SK-MEL-5 (cell line): Measurements from ENCODE around the gene FGFR2. TPM values are rescaled to one million over a fixed set of nuclear protein-coding genes. Genes with fewer than 3 reads are reported as not detected.

Experiments used
- DNase-seq: peaks from one replicate; pipeline ENCODE4 v3.0.0-alpha.2; 2016; ENCODE audit warnings: low read depth, low spot score
- in situ Hi-C: cut with HindIII; loops from 2 replicates; pipeline ENCODE4 v1.10.0; 2016; ENCODE audit warnings: low sequenced_read_pairs, high pct_unique_total_duplicates, low pct_unique_long_range_greater_than_20kb
- polyA plus RNA-seq, 2 experiments: library from polyadenylated mRNA; depleted of rRNA; stranded (reverse); fragments of >200 nt; gene quantifications; 2 replicates each; pipeline ENCODE4 v1.2.3, GENCODE V29; 2015
- total RNA-seq: library from RNA; depleted of rRNA; stranded (reverse); fragments of >200 nt; shearing (Covaris generic); gene quantifications from 2 replicates; pipeline ENCODE4 v1.2.3, GENCODE V29; 2014; rRNA removed

The FGFR2 gene
- 0.21 and 1.2 TPM in 2 replicates for total RNA-seq
- 0.65 and 1.8 TPM in 2 replicates for polyA plus RNA-seq (2015; cell fraction: cytosol; rRNA removed)
- polyA plus RNA-seq (2015; cell fraction: nucleus; rRNA removed) = 2.1 and 5.4 TPM in 2 replicates

DNA sequence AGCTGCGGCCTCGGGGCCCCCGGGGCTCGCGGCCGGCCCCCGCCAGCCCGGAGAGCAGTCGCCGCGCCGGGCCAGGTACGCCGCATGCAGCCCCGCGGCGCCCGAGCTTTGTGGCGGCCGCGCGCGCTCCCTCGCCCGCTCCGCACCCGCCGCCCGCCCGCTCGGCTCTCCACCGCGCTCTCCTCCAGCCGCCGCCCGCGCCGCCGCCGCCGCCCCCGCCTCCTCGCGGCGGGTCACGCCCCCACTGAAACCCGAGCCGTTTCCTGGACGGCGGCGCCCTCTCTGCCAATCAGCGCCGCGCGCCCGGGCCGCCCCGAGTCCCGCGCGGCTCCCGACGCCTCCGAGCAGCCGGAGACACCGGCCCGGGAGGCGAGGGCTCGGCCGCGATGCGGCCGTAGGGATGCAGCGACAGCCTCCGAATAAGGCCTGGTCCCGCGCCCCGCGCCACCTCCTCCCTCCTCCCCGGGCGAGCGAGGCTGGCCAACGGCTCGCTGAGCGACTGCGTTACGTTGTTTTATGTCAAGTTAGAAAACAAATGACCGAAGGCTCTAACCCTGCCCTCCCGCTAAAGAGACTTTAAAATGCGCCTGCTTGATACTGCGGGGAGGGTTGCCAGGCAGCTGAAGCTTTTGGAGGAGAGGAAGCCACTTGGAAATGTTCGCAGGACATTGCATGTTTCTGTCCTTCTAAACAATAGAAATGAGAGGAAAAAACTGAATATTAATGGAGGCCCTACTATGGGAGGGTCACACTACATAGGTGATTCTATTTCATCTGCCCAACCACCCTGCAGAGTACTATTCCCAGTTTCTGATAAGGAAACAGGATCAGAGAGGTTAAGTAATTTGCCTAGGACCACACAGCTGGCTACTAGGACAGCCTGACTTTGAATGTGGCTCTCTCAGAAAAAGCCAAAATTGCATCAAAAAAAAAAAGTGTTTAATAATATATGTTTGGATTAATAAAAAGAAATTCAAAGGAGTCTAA, at the start of gene FGFR2:
Gene FGFR2, minus strand, starts transcription at position 182 of the 987 bp plus-strand sequence. CDS start 4,627 bp downstream, outside the sequence.
- in situ Hi-C loops = no loop called here

DNA sequence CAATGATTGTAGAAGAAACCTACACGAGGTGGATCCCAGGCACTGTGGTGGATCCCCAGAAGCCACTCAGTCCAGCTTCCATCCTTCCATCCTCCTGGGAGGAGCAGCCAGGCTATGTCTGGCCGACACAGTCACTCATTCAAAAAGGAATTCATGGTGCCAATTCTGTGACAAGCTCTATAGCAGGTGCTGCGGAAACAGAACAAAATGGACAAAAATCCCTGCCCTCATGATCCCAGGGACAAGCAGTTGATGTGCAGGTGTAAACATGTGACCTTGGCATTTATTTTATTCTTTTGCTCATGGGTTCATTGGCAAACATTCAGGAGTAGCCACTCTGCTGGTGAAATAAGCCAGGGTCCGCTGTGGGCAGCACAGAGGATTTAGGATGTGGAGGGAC, 49.2 kb upstream of the FGFR2 start:
- in situ Hi-C loops = no loop called here
- no peak for DNase-seq

More for the DNA sequence above, at the start of gene FGFR2:
- DNase-seq = peak; percentile 55

DNA sequence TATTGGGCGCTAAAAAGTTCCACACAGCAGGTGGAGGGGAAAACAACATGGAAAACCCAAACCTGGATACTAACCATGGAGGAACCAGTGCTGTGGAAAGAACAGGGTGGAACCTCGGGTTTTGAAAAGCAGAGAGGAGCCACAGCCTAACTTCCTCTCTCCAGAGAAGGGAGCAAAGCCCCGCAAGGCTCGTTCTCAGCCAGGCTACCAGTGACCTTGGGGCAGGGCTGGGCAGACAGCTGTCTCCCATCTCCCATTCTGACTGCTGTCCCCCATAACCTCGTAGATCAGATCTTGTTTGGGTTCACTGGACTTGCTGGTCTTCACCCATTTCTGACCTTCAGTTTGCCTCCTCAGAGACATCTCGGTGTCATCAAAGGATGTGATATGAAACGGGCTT, 47.5 kb upstream of the FGFR2 start:
- DNase-seq = no peak
- in situ Hi-C loops = no loop called here

DNA sequence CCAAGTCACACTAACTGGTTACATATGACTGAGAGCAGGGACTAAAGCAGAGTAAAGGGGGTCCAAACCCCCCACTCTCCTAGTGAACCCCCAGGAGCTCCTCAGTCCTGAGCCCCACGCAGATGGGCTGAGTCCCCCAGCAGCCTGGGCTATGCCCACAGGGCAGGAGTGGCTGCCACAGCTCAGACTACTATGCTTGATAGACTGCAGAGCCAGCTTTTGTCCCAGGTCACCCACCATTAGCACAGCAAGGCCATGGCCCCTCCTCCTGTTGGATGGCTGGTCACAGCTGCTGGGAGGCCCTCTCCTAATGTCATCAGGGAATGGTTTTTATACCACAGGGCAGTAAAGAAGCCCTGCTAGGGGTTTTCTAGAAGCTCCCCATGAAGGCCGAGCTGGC, 46.3 kb upstream of the FGFR2 start:
- DNase-seq = no peak

DNA sequence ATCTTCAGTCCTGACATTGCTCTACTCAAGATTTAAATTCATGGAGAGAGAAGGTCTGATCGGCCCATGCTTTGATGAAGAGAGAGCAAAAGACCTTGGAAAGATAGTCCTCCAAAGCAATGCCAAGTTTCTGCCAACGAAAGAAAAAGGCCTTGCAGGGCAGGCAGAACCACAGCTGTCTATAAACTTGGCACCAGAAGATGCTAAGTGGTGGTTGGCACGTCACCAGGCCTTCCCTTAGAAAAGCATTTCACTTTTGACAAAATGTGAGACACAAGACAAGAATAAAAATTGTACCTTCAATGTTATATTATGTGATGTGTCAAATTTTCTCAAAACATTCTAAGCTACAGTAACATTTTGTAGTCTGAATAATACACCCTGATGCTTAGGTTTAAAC, 42.0 kb upstream of the FGFR2 start:
- no peak for DNase-seq
- in situ Hi-C loops = no loop called here

More for the DNA sequence above, 46.3 kb upstream of the FGFR2 start:
- in situ Hi-C loops = no loop called here

DNA sequence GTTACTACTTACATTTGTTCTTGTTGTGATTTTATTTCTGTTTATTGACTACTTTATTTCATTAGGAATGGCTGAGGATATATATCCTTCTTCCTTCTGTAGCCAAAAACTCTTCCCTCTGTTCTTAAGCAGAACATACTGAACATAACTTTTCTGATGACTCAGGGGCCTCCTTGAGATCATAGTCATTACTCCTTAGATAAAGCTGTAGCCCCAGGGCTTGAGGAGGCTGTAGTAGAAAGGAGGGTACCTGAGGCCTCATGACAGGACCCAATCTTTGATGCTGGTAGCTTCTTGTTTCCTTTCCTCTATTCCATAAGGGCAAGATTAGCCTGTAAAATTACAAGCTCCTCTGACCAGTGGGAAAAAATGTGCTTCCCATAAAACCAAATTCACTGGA, 41.2 kb upstream of the FGFR2 start:
- DNase-seq = no peak
- in situ Hi-C loops = no loop called here

DNA sequence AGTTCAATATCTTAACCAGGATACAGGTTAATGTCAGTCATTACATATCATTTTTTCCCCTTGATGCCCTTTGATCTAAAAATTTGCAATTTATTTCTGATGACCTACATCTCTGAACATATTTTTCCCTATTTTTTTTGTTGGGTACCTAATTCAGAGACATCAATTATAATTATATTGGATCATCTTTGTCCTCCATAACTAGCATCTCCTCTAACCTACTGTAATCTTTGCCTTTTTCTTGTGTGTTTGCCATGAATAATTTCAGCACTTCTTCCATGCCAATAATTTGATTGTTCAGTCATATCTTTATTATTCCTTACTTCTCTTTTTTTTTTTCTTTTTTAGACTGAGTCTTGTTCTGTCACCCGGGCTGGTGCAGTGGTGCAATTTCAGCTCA, 39.2 kb upstream of the FGFR2 start:
- no peak for DNase-seq
- in situ Hi-C loops = no loop called here

DNA sequence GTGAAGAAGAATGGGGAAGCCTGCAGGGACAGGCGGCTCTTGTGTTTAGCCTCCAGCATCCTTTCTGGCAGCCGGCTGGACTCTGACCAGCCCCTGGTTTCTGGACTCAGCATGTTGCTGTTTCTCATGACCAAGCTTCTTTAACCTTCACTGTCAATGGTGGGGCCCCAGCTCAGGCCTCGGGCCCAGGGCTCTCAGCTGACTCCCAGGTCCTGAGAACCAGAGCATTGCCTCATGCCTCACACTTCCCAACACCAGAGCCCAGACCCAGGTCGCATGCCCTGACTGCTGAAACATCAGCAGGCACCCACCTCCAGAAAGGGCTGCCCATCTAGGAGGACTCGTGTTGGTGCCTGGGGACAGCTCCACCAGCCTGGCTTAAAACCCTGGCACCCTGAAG, 34.8 kb upstream of the FGFR2 start:
- in situ Hi-C loops = no loop called here

DNA sequence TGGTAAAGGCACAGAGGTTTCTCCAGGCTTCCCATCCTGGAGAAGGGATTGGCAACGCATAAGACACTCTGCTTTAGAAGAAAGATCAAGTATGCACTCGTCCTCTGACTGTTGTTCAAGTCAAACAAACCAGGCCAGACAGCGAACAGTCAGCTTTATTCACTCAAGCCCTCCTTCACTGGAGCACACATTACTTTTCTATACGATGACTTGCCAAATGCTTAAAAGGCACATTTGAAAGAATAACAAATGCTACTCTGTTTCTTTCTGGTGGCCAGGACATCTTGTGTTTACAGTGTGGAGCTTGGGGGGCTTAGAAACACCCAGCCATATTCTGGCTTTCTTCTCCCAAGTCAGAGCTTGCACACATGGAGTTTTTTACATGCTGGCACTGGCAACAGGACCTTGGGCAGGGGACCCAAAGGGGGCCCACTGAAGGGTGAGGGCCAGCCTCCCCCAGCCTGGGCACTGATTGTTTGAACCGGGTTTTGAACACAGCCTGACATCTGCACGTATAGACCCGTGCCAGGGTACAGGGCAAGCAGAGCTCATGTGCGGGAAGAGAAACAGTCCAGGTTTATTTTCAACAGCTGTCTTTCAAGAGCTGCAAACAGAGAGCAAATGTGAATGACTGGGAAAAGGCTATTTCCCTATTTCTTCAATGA, 33.3 kb upstream of the FGFR2 start:
- in situ Hi-C loops = no loop called here
- DNase-seq = no peak

More for the DNA sequence above, 34.8 kb upstream of the FGFR2 start:
- no peak for DNase-seq

DNA sequence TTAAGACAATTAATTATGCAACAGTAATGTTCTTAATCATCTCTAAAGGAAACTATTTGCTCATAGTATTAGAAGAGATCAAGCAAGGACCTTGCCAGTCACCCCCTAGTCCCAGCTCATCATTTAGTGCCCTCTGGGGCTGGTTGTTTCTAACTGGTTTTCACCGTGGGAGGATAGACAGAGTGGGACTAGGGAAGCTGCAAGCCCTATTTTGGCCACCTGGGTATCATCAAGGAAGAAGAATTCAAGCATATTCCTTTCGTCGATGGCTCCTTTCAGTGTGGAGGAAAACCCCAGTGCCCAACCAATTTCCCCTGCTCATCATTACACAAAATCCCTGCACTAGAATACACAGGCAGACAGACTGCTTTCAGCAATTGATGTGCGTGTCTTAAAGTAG, 30.6 kb upstream of the FGFR2 start:
- DNase-seq = no peak
- in situ Hi-C loops = no loop called here

DNA sequence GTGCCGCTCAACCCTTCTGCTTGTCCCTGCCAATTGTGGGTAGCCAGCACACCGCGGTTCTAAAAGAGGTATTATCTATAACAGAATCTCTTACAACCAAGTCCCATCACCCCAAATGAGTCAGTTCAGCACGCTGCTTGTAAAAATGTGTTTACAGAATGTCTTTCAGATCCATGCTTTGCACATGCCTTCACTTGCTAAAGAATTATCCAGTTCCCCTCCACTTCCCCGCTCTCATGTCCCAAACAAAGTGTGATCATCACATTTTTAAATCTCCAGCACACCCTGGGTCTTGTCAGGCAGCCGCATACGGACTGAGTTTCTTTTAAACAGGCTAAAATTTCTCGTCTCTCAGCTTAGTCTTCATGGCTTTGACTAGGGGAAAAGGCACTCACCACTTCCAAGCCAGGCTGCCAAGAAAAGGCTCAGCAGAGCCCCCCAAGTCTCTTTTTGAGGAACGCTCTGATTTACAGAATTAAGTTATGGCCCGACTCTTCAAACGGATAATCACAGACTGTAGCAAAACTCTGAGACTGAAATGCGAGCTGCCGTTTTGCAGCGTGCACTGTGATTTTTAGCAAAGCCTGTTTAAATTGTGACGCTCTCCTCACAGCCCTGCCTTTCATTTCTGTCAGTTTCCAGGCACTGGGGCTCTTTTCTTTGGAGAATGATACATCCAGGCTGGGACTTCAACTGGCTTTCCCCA, 29.8 kb upstream of the FGFR2 start:
- DNase-seq = no peak
- in situ Hi-C loops = no loop called here

DNA sequence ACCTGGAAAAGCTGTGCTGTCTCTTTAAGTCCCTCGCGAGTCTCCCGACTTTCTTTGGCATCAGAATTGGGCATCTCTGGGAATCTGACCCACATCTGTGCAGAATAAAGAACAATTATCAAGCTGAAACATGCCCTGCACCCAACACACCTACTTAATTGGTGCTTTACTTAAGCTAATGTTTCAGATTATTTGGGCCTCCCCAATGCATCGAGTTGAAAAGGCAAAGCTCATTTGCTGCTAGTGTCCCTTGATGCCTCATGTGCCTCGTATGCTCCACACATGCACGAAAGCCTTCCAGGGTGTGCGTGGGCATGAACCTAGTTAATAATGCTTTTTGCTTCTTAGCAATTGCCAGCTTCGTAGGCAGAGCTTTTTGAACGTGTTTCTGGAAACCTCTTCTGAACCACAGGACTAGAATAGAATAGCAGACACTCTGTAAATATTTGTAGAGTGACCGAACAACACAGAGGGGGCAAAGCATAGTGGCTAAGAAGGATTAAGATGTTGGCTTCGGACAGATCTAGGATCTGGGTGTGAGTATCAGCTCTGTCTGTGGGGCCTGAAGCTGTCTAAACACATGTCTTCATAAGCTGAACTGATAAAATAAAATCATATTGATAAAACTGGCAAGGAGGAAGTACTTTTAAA, 26.7 kb upstream of the FGFR2 start:
- in situ Hi-C loops = no loop called here
- DNase-seq = no peak

DNA sequence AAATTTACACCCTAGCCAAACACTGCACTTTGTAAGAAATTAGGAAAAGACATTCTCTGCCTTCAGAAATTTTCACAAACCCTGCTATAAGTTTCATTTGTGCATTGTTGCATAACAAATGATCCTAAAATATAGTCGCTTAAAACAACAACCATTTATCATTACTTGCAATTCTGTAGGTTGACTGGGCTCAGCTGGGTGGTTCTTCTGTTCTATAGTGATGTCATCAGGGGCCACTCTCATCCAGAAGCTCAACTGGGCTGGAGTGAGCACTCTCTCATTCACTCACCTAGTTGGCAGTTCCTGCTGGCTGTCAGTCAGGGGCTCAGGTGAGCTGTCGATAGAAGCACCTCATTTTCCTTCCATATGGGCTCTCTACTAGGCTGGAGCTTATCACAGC, 20.7 kb upstream of the FGFR2 start:
- in situ Hi-C loops = no loop called here
- DNase-seq = no peak

DNA sequence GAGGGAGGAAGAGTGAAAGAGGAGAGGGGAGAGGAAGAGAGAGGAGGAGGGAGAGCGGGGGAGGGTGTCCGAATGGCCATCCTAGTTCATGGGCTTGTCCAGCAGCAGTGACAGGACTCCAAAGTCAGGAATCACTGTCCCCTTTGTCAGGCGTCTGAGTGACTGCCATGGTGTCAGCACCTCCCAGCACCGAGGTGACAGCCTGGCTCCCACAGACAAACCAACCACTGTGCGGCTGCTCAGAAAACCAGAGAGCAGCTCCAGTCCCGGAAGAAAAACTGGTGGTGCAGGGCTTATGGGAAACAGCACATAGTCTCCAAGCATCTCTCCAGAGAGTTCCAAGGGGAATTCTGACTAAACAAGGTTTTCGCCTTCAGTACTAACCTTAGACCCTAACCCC, 18.9 kb upstream of the FGFR2 start:
- no peak for DNase-seq
- in situ Hi-C loops = no loop called here

DNA sequence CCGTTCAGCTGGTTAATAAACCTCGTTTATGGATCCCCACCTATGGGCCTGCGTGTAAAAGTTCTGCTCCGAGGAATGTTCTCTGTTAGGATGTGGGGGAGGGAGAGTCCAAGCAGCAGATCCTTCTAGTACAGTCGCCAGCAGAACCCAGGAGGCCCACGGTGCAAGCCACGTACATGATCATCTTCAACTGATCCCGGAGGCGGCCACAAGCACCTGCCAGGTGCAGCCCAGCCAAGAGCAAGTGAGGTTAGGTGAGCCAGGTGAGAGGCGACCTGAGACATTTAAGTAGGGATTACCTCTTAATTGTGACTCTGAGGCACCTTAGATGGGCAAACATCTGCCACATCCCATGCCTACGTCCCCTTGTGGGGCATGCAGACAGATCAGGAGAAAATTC, 18.0 kb upstream of the FGFR2 start:
- DNase-seq = no peak
- in situ Hi-C loops = no loop called here

DNA sequence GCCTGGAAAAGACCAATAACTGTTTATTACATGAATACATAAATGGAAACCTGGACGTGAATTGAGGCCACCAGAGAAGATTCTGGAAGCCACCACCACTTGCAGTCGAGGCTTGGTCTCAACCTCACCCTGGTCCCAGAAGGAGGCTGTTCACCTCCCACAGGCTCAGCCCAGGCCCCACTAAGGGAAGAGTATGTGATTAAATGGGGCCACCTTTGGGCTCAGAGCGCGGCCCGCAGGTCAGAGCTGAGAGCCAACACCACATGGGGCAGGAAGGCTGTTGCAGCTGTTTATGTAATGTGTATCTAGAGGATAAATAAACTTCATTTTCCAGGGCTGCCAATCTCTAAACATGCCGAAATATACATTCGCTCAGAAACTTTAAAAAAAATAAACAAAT, 17.6 kb upstream of the FGFR2 start:
- DNase-seq = no peak
- in situ Hi-C loops = no loop called here

DNA sequence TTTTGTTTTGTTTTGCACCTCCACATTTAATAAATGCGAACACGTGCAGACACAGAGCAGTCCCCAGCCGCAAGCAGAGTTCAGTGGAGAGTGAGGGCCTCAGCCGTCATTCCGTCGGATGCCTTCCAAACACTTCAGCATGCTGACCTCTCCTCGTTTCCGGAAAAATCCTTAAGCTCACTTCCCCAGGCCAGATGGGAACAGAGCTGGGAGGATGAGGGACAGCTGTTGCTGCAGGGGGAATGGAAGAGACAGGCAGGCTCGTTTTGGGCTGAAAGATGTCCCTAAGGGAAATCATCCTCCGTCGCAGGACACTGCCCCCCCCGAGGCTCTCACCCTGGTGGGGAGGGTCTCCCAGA, 17.2 kb upstream of the FGFR2 start:
- in situ Hi-C loops = no loop called here
- DNase-seq = no peak
